ENCODE measurements around the gene ARSA. TPM values are rescaled to one million over a fixed set of nuclear protein-coding genes. Genes with fewer than 3 reads are reported as not detected.
"Not testable (repeated sequence)": the region's sequence is repeated elsewhere in the genome, so short reads cannot be mapped to it uniquely, and the experiment has no call there.

The ARSA gene
- polyA plus RNA-seq, 3 donors = 11.9 to 85.2 (median 12.1) TPM

DNA sequence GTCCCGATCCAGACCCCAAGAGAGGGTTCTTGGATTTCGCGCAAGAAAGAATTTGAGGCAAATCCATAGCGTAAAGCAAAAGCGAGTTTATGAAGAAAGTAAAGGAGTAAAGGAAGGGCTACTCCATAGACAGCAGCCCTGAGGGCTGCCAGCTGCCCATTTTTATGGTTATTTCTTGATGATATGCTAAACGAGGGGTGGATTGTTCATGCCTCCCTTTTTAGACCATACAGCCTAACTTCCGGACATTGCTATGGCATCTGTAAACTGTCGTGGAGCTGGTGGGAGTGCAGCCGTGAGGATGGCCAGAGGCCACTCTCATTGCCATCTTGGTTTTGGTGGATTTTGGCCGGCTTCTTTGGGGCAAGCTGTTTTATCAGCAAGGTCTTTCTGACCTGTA, 25.3 kb upstream of the ARSA start:
- WGBS (ENCODE audit: insufficient coverage) = 100% methylated on average over 6 of the region's 10 CpGs
- Mint-ChIP-seq H3K27ac (no peak overlapping the region), H3K9me3 (peaks cover 7 to 24% (median 19%) of the 10 kb centered on the region in 7 donors), H3K27me3 (ENCODE audit: low read depth in 3 of 3) (peaks cover 2 to 9% (median 9%) of the 10 kb centered on the region in 3 donors), H3K4me1 (peaks cover 3% of the 10 kb centered on the region), H3K36me3 (no peaks in the 10 kb centered on the region), H3K4me3 (no peak overlapping the region)
- peaks cover 0 to 15% of the 10 kb centered on the region in 2 donors for H3K4me1 ChIP-seq (ENCODE audit: control insufficient read depth in 1 of 2, insufficient read depth in 2 of 2, low read length in 2 of 2)
- intact Hi-C loops (cut with micrococcal nuclease) = no loop called here
- H3K9ac ChIP-seq (ENCODE audit: insufficient read depth, low read length, poor library complexity, severe bottlenecking) = no peak overlapping the region
- H2AFZ ChIP-seq (ENCODE audit: insufficient read depth, low read depth, low read length, poor library complexity, severe bottlenecking) = no peak overlapping the region
- TF ChIP-seq, protein P1, sequence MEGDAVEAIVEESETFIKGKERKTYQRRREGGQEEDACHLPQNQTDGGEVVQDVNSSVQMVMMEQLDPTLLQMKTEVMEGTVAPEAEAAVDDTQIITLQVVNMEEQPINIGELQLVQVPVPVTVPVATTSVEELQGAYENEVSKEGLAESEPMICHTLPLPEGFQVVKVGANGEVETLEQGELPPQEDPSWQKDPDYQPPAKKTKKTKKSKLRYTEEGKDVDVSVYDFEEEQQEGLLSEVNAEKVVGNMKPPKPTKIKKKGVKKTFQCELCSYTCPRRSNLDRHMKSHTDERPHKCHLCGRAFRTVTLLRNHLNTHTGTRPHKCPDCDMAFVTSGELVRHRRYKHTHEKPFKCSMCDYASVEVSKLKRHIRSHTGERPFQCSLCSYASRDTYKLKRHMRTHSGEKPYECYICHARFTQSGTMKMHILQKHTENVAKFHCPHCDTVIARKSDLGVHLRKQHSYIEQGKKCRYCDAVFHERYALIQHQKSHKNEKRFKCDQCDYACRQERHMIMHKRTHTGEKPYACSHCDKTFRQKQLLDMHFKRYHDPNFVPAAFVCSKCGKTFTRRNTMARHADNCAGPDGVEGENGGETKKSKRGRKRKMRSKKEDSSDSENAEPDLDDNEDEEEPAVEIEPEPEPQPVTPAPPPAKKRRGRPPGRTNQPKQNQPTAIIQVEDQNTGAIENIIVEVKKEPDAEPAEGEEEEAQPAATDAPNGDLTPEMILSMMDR (IDR thresholded peaks at IDR 0.05) = no peak
- H4K20me1 ChIP-seq (ENCODE audit: insufficient read depth, low read length) = no peaks in the 10 kb centered on the region
- no peak for DNase-seq
- no peaks in the 10 kb centered on the region for H3K36me3 ChIP-seq (replicated peaks in 1 of 2; ENCODE audit: control insufficient read depth in 1 of 2, insufficient read depth in 2 of 2, low read length in 2 of 2)
- no peaks in the 10 kb centered on the region for H3K27me3 ChIP-seq (ENCODE audit: control insufficient read depth in 2 of 2, insufficient read depth in 2 of 2, low read length in 2 of 2)
- H3K27ac ChIP-seq (ENCODE audit: low read depth in 1 of 2, low read length in 2 of 2) = no peak overlapping the region
- no peak overlapping the region for H3K4me2 ChIP-seq (replicated peaks; ENCODE audit: extremely low read depth, low read length, poor library complexity, severe bottlenecking)
- peaks cover 4 to 8% of the 10 kb centered on the region in 2 donors for H3K9me3 ChIP-seq (replicated peaks in 1 of 2; ENCODE audit: control insufficient read depth in 1 of 2, insufficient read depth in 1 of 2, low read length in 2 of 2)
- no peak overlapping the region for H3K4me3 ChIP-seq (replicated peaks in 1 of 3; ENCODE audit: low read depth in 2 of 3, low read length in 3 of 3)
- no peaks in the 10 kb centered on the region for H3K79me2 ChIP-seq (ENCODE audit: insufficient read depth, low read length)

- intact Hi-C loops (cut with micrococcal nuclease) = not testable (repeated sequence)
- H3K27me3 Mint-ChIP-seq (ENCODE audit: low read depth in 3 of 3) = peaks cover 4 to 14% (median 7%) of the 10 kb centered on the region in 3 donors
These were observed 15.8 kb upstream of the ARSA start for GRCh38 chr22:50643821-50644101.

GRCh38 chr22:50643021-50643820, 15.3 kb upstream of the ARSA start:
- Mint-ChIP-seq H3K27me3 (ENCODE audit: low read depth in 3 of 3) (peaks cover 4 to 14% (median 7%) of the 10 kb centered on the region in 3 donors), H3K9me3 (peaks cover 2 to 13% (median 6%) of the 10 kb centered on the region in 7 donors)
- peaks cover 10 to 13% of the 10 kb centered on the region in 2 donors for H3K4me1 ChIP-seq (ENCODE audit: control insufficient read depth in 1 of 2, insufficient read depth in 2 of 2, low read length in 2 of 2)
- H3K36me3 Mint-ChIP-seq; H3K9me3 ChIP-seq (replicated peaks in 1 of 2; ENCODE audit: control insufficient read depth in 1 of 2, insufficient read depth in 1 of 2, low read length in 2 of 2); H3K4me2 ChIP-seq (replicated peaks; ENCODE audit: extremely low read depth, low read length, poor library complexity, severe bottlenecking); DNase-seq; H3K9ac ChIP-seq (ENCODE audit: insufficient read depth, low read length, poor library complexity, severe bottlenecking); H3K27ac ChIP-seq (ENCODE audit: low read depth in 1 of 2, low read length in 2 of 2); H3K79me2 ChIP-seq (ENCODE audit: insufficient read depth, low read length); H3K4me3 Mint-ChIP-seq; H3K36me3 ChIP-seq (replicated peaks in 1 of 2; ENCODE audit: control insufficient read depth in 1 of 2, insufficient read depth in 2 of 2, low read length in 2 of 2); H3K4me1 Mint-ChIP-seq; H4K20me1 ChIP-seq (ENCODE audit: insufficient read depth, low read length); intact Hi-C loops (cut with micrococcal nuclease); H3K4me3 ChIP-seq (replicated peaks in 1 of 3; ENCODE audit: low read depth in 2 of 3, low read length in 3 of 3); H3K27me3 ChIP-seq (ENCODE audit: control insufficient read depth in 2 of 2, insufficient read depth in 2 of 2, low read length in 2 of 2); H3K27ac Mint-ChIP-seq; H2AFZ ChIP-seq (ENCODE audit: insufficient read depth, low read depth, low read length, poor library complexity, severe bottlenecking): not testable (repeated sequence)
- WGBS (ENCODE audit: insufficient coverage) = 98% methylated on average over 13 of the region's 17 CpGs

More at GRCh38 chr22:50643821-50644101, 15.8 kb upstream of the ARSA start:
- not testable (repeated sequence) for H3K27ac Mint-ChIP-seq; H3K79me2 ChIP-seq (ENCODE audit: insufficient read depth, low read length); H3K4me3 ChIP-seq (replicated peaks in 1 of 3; ENCODE audit: low read depth in 2 of 3, low read length in 3 of 3); H4K20me1 ChIP-seq (ENCODE audit: insufficient read depth, low read length); H3K27me3 ChIP-seq (ENCODE audit: control insufficient read depth in 2 of 2, insufficient read depth in 2 of 2, low read length in 2 of 2); H3K9me3 ChIP-seq (replicated peaks in 1 of 2; ENCODE audit: control insufficient read depth in 1 of 2, insufficient read depth in 1 of 2, low read length in 2 of 2); H2AFZ ChIP-seq (ENCODE audit: insufficient read depth, low read depth, low read length, poor library complexity, severe bottlenecking); H3K9ac ChIP-seq (ENCODE audit: insufficient read depth, low read length, poor library complexity, severe bottlenecking); H3K4me2 ChIP-seq (replicated peaks; ENCODE audit: extremely low read depth, low read length, poor library complexity, severe bottlenecking); H3K4me3 Mint-ChIP-seq; H3K4me1 Mint-ChIP-seq; DNase-seq; H3K36me3 Mint-ChIP-seq; H3K27ac ChIP-seq (ENCODE audit: low read depth in 1 of 2, low read length in 2 of 2); H3K36me3 ChIP-seq (replicated peaks in 1 of 2; ENCODE audit: control insufficient read depth in 1 of 2, insufficient read depth in 2 of 2, low read length in 2 of 2)
- 82% methylated on average over 3 of the region's 3 CpGs for WGBS (ENCODE audit: insufficient coverage)
- peaks cover 5 to 18% (median 10%) of the 10 kb centered on the region in 7 donors for H3K9me3 Mint-ChIP-seq
- peaks cover 10 to 13% of the 10 kb centered on the region in 2 donors for H3K4me1 ChIP-seq (ENCODE audit: control insufficient read depth in 1 of 2, insufficient read depth in 2 of 2, low read length in 2 of 2)

Data from CD14-positive monocyte (primary cell).